ENCODE results near the gene CHIT1. TPM values are rescaled to one million over a fixed set of nuclear protein-coding genes. Genes with fewer than 3 reads are reported as not detected.

Gene CHIT1
- polyA plus RNA-seq (not detected in 2 replicates), polyA minus RNA-seq (not detected in 2 replicates)

DNA sequence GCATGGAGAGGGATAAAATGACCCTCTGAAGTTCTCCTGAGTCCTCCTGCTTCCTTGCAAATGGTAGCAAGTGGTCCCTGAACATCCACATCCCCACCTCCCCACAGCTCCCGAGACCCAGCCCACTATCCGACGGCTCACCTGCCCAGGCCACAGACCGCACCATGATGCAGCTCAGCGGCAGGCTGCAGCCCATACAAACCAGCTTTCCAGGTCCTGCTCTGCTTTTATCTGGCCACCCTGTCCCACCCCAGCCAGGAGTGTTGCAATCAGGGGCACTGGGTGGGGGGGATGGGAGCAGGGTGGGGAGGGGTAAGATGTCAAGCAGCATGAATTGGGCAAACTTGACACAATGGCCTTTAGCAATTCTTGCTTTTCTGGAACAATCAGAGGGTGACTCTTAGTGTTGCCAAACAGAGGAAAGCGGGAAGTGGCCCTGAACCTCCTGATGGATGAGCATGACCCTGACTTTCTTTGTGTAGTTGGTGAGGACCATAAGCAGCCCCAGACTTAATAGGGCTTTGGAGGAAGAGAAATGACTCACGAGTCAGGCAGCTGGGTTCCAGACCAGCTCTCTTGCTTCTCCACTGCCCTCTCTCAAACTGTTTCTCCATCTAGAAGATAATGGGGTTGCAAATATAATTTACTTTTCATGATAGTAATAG is at the start of gene CHIT1:
TSS of gene CHIT1 (minus strand) at position 203 of the 665 bp plus-strand sequence. CDS start at position 166, 37 bp downstream.
- no peaks in the 10 kb centered on the region for H3K36me3 ChIP-seq (ENCODE audit: insufficient read depth, low read length)
- TF ChIP-seq RAD21 (conservative IDR thresholded peaks at IDR 0.05) = no peak
- TF ChIP-seq EP300 (conservative IDR thresholded peaks at IDR 0.05; ENCODE audit: poor library complexity, severe bottlenecking) = no peak
- TF ChIP-seq POLR2AphosphoS5 (IDR thresholded peaks at IDR 0.05) = no peak
- no peak for TF ChIP-seq SMC3 (conservative IDR thresholded peaks at IDR 0.05; ENCODE audit: poor library complexity)
- TF ChIP-seq MXI1 (conservative IDR thresholded peaks at IDR 0.05; ENCODE audit: poor library complexity, severe bottlenecking) = no peak
- TF ChIP-seq, protein P1, sequence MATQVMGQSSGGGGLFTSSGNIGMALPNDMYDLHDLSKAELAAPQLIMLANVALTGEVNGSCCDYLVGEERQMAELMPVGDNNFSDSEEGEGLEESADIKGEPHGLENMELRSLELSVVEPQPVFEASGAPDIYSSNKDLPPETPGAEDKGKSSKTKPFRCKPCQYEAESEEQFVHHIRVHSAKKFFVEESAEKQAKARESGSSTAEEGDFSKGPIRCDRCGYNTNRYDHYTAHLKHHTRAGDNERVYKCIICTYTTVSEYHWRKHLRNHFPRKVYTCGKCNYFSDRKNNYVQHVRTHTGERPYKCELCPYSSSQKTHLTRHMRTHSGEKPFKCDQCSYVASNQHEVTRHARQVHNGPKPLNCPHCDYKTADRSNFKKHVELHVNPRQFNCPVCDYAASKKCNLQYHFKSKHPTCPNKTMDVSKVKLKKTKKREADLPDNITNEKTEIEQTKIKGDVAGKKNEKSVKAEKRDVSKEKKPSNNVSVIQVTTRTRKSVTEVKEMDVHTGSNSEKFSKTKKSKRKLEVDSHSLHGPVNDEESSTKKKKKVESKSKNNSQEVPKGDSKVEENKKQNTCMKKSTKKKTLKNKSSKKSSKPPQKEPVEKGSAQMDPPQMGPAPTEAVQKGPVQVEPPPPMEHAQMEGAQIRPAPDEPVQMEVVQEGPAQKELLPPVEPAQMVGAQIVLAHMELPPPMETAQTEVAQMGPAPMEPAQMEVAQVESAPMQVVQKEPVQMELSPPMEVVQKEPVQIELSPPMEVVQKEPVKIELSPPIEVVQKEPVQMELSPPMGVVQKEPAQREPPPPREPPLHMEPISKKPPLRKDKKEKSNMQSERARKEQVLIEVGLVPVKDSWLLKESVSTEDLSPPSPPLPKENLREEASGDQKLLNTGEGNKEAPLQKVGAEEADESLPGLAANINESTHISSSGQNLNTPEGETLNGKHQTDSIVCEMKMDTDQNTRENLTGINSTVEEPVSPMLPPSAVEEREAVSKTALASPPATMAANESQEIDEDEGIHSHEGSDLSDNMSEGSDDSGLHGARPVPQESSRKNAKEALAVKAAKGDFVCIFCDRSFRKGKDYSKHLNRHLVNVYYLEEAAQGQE (IDR thresholded peaks at IDR 0.05; ENCODE audit: borderline replicate concordance) = no peak
- TF ChIP-seq TAF1 (IDR thresholded peaks at IDR 0.05; ENCODE audit: low read depth) = no peak
- no peak for TF ChIP-seq EZH2 (IDR thresholded peaks at IDR 0.05; ENCODE audit: borderline replicate concordance, insufficient read depth, low read length, poor library complexity, severe bottlenecking)
- TF ChIP-seq, protein P2, sequence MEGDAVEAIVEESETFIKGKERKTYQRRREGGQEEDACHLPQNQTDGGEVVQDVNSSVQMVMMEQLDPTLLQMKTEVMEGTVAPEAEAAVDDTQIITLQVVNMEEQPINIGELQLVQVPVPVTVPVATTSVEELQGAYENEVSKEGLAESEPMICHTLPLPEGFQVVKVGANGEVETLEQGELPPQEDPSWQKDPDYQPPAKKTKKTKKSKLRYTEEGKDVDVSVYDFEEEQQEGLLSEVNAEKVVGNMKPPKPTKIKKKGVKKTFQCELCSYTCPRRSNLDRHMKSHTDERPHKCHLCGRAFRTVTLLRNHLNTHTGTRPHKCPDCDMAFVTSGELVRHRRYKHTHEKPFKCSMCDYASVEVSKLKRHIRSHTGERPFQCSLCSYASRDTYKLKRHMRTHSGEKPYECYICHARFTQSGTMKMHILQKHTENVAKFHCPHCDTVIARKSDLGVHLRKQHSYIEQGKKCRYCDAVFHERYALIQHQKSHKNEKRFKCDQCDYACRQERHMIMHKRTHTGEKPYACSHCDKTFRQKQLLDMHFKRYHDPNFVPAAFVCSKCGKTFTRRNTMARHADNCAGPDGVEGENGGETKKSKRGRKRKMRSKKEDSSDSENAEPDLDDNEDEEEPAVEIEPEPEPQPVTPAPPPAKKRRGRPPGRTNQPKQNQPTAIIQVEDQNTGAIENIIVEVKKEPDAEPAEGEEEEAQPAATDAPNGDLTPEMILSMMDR (IDR thresholded peaks at IDR 0.05; ENCODE audit: poor library complexity, severe bottlenecking) = no peak
- H3K9me2 ChIP-seq (ENCODE audit: insufficient read depth, low read length) = no peaks in the 10 kb centered on the region
- H3K4me3 ChIP-seq (ENCODE audit: low read length) = no peak within 1 kb of the TSS
- H3K9ac ChIP-seq (ENCODE audit: low read length) = no peak within 1 kb of the TSS
- H2AFZ ChIP-seq (ENCODE audit: low read depth, low read length) = no peak within 1 kb of the TSS
- H3K27ac ChIP-seq (ENCODE audit: low read length) = no peak within 1 kb of the TSS
- no peaks in the 10 kb centered on the region for H3F3A ChIP-seq (ENCODE audit: insufficient read depth, low read length, poor library complexity, severe bottlenecking)
- H3K4me2 ChIP-seq (ENCODE audit: low read length) = no peak within 1 kb of the TSS
- no peaks in the 10 kb centered on the region for H4K20me1 ChIP-seq (ENCODE audit: insufficient read depth)
- H3K9me3 ChIP-seq (ENCODE audit: low read length) = peaks cover 3% of the 10 kb centered on the region
- no peaks in the 10 kb centered on the region for H3K27me3 ChIP-seq (ENCODE audit: insufficient read depth, low read depth, low read length)
- H3K79me2 ChIP-seq (replicated peaks; ENCODE audit: insufficient read depth, low read length) = no peaks in the 10 kb centered on the region

DNA sequence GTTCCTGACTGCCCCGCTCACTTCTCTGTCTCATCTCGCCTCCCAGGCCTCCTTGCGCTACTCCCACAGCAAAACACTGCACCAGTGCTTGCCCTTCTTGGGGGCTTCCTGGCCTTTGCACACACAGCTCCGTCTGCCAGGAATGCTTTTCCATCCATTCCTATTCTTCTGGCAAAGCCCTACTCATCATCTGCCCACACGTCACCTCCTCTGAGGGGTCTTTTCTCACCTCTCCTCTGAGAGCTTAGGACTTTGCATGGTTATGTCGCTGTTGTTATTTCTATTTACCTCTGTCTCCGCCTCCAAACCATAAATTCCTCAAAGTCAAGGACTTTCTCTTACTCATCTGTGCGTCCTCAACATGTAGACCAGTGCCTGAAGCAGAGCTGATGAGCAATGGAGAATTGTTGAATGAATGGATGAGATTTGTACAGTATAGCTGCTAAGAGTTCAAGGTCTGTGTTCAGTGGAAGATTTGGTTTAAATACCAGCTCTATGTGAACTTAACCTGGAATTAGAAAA is 49.5 kb upstream of the CHIT1 start:
- Histone ChIP-seq H3K4me3 (ENCODE audit: low read length) (no peak overlapping the region), H3F3A (ENCODE audit: insufficient read depth, low read length, poor library complexity, severe bottlenecking) (no peaks in the 10 kb centered on the region), H4K20me1 (ENCODE audit: insufficient read depth) (no peaks in the 10 kb centered on the region), H3K36me3 (ENCODE audit: insufficient read depth, low read length) (no peaks in the 10 kb centered on the region), H3K79me2 (replicated peaks; ENCODE audit: insufficient read depth, low read length) (no peaks in the 10 kb centered on the region), H3K9me3 (ENCODE audit: low read length) (no peaks in the 10 kb centered on the region), H3K27ac (ENCODE audit: low read length) (peak overlapping the region; percentile 38), H3K9me2 (ENCODE audit: insufficient read depth, low read length) (no peaks in the 10 kb centered on the region), H2AFZ (ENCODE audit: low read depth, low read length) (no peak overlapping the region), H3K9ac (ENCODE audit: low read length) (peak overlapping the region; percentile 44), H3K27me3 (ENCODE audit: insufficient read depth, low read depth, low read length) (no peaks in the 10 kb centered on the region), H3K4me2 (ENCODE audit: low read length) (no peak overlapping the region)
- TF ChIP-seq POLR2AphosphoS5 (IDR thresholded peaks at IDR 0.05) = peak; percentile 3
- TF ChIP-seq, protein P2 (IDR thresholded peaks at IDR 0.05; ENCODE audit: poor library complexity, severe bottlenecking) = no peak
